ENCODE measurements around the gene ZNF784. TPM values are rescaled to one million over a fixed set of nuclear protein-coding genes. Genes with fewer than 3 reads are reported as not detected.

The ZNF784 gene
- total and polyA plus RNA-seq, 2 of the 8 experiments (the other 6 are each of a cell fraction or from before 2014, with no cell fraction given): 6.5 to 8.0 TPM

DNA sequence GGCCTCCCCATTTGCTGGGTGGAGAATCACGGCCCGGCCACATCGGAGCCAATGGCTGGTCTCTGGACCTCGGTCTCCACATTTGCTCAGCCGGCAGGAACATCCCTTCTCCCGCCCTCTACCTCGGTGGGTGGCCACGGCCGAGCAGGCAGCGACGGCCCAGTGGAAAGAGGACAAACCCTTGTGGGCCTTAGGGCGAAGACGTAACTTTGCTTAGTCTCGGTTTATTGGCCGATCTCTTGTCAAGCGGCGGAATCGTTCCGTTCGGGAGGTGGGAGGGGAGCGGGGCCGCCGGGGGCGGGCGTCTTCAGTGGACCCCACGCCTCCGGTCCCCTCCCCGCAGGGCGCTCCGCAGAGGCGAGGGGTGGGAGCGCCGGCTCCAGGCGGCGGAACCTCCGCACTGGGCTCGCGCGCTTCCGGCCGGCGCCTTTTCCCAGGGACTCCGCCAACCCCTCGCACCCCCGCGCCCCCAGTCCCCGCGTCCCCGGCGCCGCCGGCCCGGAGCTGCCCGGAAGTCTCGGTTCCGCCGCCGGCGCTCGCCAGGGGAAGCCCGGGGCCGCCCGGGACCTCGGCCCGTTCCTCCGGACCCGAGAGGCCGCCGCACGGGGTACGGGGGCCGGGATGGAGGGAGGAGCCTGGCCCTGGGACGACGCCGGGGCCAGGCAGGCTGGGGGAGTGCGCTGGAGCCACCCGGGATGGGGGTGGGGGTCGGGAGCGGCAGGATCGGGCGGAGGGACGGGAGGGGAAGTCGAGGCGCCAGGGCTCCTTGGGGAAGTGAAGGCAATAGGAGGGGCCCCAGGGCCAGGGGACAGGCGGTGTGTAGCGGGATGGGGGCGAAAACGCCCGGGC, 16.4 kb upstream of the ZNF784 start, which contains the start of gene ZNF580:
Gene ZNF580 (plus strand): TSS at position 426 of the 849 bp plus-strand sequence. CDS start 1,507 bp downstream, outside the sequence.
- Histone ChIP-seq H3K23ac (ENCODE audit: insufficient read length) (no peak within 1 kb of the TSS), H3K23me2 (ENCODE audit: low read depth, low read length) (peaks cover 32% of the 10 kb centered on the region), H4K8ac (ENCODE audit: extremely low read depth, insufficient read depth, low read length) (peak within 1 kb of the TSS; percentile 0), H4K91ac (replicated peaks; ENCODE audit: insufficient read length, low read length) (peak within 1 kb of the TSS; percentile 15), H4K20me1 (replicated peaks in 1 of 2; ENCODE audit: control insufficient read depth in 1 of 2, insufficient read depth in 2 of 2, low read length in 2 of 2) (peaks cover 3 to 11% of the 10 kb centered on the region in 2 experiments), H3K9me3 (ENCODE audit: insufficient read depth in 2 of 2, low read depth in 1 of 2, low read length in 1 of 2) (no peaks in the 10 kb centered on the region; a peak in 1 of 4 replicates), H3K27me3 (replicated peaks in 1 of 4; ENCODE audit: control insufficient read depth in 3 of 4, extremely low read depth in 1 of 4, insufficient read depth in 3 of 4, low read length in 3 of 4) (no peaks in the 10 kb centered on the region), H2AK5ac (ENCODE audit: low read depth, low read length) (no peak within 1 kb of the TSS), H3K14ac (ENCODE audit: insufficient read length) (no peak within 1 kb of the TSS), H3K27ac (ENCODE audit: low read depth, low read length) (peak within 1 kb of the TSS; percentile 45; the same call in 1 of the 2 replicates), H3K9ac (replicated peaks in 1 of 4; ENCODE audit: extremely low read depth in 1 of 4, low read depth in 3 of 4, low read length in 3 of 4) (peak within 1 kb of the TSS; percentile 25 to 56 (median 40)), H3K79me1 (ENCODE audit: low read depth, low read length) (peaks cover 21% of the 10 kb centered on the region), H4K5ac (ENCODE audit: insufficient read length, low read depth, low read length) (peak within 1 kb of the TSS; percentile 50), H3K4me2 (ENCODE audit: insufficient read depth in 1 of 2, low read depth in 2 of 2, low read length in 2 of 2) (peak within 1 kb of the TSS; percentile 87 to 99), H3K79me2 (ENCODE audit: control insufficient read depth in 1 of 2, insufficient read depth in 2 of 2, low read length in 2 of 2) (peaks cover 5 to 36% of the 10 kb centered on the region in 2 experiments; a peak in 3 of 4 replicates), H2BK120ac (replicated peaks; ENCODE audit: low read depth, low read length) (no peak within 1 kb of the TSS), H2BK20ac (ENCODE audit: low read length) (no peak within 1 kb of the TSS), H3K18ac (ENCODE audit: extremely low read depth, low read length) (peak within 1 kb of the TSS; percentile 72), H3K36me3 (ENCODE audit: control insufficient read depth in 2 of 4, insufficient read depth in 4 of 4, low read length in 3 of 4) (peaks cover 7 to 11% (median 10%) of the 10 kb centered on the region in 4 experiments), H3K56ac (replicated peaks; ENCODE audit: insufficient read length, low read depth, low read length) (peak within 1 kb of the TSS; percentile 8), H3K4ac (replicated peaks; ENCODE audit: insufficient read length, low read depth, low read length) (peak within 1 kb of the TSS; percentile 61), H3K4me3 (ENCODE audit: extremely low read depth in 1 of 4, insufficient read depth in 2 of 4, low read depth in 3 of 4, low read length in 4 of 4) (peak within 1 kb of the TSS; percentile 68 to 98 (median 80)), H2BK12ac (ENCODE audit: low read depth, low read length) (no peak within 1 kb of the TSS; the same call in 1 of the 2 replicates), H3K4me1 (replicated peaks in 1 of 4; ENCODE audit: control insufficient read depth in 3 of 4, insufficient read depth in 4 of 4, low read length in 3 of 4) (peaks cover 3 to 19% (median 12%) of the 10 kb centered on the region in 4 experiments), H2BK5ac (ENCODE audit: low read depth, low read length) (peak within 1 kb of the TSS; percentile 35; the same call in 1 of the 2 replicates), H2AFZ (ENCODE audit: low read length) (no peak within 1 kb of the TSS; the same call in 1 of the 2 replicates), H2BK15ac (ENCODE audit: low read length) (peak within 1 kb of the TSS; percentile 81)
- POLR2A ChIA-PET (ENCODE audit: partially characterized antibody): interaction anchor here (0.6 to 1.9 kb wide), 9 partner anchors 8 to 144 kb away, joined by 3 to 6 read pairs (median 4); partner anchors contain the start of genes FIZ1, U2AF2 and ZNF524
- FAIRE-seq: no peak
- CTCF ChIA-PET (ENCODE audit: partially characterized antibody): interaction anchor here (0.6 to 2.1 kb wide), 6 partner anchors 12 to 1024 kb away, joined by 3 to 10 read pairs (median 4); partner anchors contain the start of gene ZNF865
- peak in 1 of 2 experiments; percentile 86 for DNase-seq (ENCODE audit: low read depth in 1 of 2, low spot score in 2 of 2)
- 6% methylated on average over 33 of the region's 89 CpGs; no CpG with 5 or more reads in 1 of the 2 experiments for WGBS, 2 experiments (ENCODE audit: extremely low coverage in 1 of 2, insufficient coverage in 1 of 2, insufficient read length in 1 of 2, insufficient replicate concordance in 2 of 2, low coverage in 1 of 2, low lambda C conversion rate in 2 of 2, missing lambda C conversion rate in 1 of 2)
- TF ChIP-seq KDM5A (IDR thresholded peaks at IDR 0.05; ENCODE audit: low read length): no peak; the same call in 1 of the 2 replicates
- peak; percentile 75 for TF ChIP-seq ASH2L (IDR thresholded peaks at IDR 0.05; ENCODE audit: low read length)
- 0 out of 2 replicates have a peak, but pooled peaks have one; percentile 21 for TF ChIP-seq SUZ12 (IDR thresholded peaks at IDR 0.05; ENCODE audit: low read length)
- no peak for TF ChIP-seq EZH2 (IDR thresholded peaks at IDR 0.05; ENCODE audit: low read depth, low read length, severe bottlenecking)
- TF ChIP-seq CEBPB (IDR thresholded peaks at IDR 0.05; ENCODE audit: low read depth, low read length): no peak
- TF ChIP-seq TAF1 (IDR thresholded peaks at IDR 0.05; ENCODE audit: low read depth, low read length): 0 out of 2 replicates have a peak, but pooled peaks have one; percentile 41
- TF ChIP-seq KDM4A (IDR thresholded peaks at IDR 0.05; ENCODE audit: low read depth, low read length, severe bottlenecking): peak; percentile 56
- peak; percentile 57 for TF ChIP-seq TAF7 (optimal IDR thresholded peaks at IDR 0.05; ENCODE audit: borderline replicate concordance, low read depth, low read length)
- TF ChIP-seq CTBP2 (IDR thresholded peaks at IDR 0.05; ENCODE audit: borderline replicate concordance, insufficient read depth, insufficient read length, low read length): no peak
- TF ChIP-seq CBX8 (IDR thresholded peaks at IDR 0.05; ENCODE audit: borderline replicate concordance, low read depth, low read length): no peak
